ENCODE data around the gene SF3B2.
"Not testable (repeated sequence)": the region's sequence is repeated elsewhere in the genome, so short reads cannot be mapped to it uniquely, and the experiment has no call there.

Gene SF3B2

DNA sequence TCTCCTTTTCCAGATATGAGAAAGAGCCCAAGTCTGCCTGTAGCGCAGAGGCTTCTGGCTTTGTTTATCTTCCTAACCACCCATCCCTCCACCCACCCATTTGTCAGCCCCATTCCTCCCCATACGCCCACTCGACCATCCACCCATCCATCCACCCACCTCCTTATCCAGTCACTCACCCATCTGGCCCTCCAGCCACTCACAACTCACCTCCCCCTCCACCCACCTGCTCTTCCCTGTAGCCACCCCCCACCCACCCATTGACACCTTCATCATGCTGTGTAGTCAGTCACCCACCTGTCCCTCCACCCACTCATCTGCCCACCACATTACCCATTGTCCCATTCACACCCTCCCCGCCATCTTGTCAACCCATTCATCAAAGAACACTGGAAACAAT, 34.8 kb upstream of the SF3B2 start:
- DNase-seq (ENCODE audit: low read depth) = no peak
- no peak overlapping the region for H3K4me3 ChIP-seq (ENCODE audit: low read depth, low read length)
- TF ChIP-seq, protein P1, sequence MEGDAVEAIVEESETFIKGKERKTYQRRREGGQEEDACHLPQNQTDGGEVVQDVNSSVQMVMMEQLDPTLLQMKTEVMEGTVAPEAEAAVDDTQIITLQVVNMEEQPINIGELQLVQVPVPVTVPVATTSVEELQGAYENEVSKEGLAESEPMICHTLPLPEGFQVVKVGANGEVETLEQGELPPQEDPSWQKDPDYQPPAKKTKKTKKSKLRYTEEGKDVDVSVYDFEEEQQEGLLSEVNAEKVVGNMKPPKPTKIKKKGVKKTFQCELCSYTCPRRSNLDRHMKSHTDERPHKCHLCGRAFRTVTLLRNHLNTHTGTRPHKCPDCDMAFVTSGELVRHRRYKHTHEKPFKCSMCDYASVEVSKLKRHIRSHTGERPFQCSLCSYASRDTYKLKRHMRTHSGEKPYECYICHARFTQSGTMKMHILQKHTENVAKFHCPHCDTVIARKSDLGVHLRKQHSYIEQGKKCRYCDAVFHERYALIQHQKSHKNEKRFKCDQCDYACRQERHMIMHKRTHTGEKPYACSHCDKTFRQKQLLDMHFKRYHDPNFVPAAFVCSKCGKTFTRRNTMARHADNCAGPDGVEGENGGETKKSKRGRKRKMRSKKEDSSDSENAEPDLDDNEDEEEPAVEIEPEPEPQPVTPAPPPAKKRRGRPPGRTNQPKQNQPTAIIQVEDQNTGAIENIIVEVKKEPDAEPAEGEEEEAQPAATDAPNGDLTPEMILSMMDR (IDR thresholded peaks at IDR 0.05; ENCODE audit: insufficient read depth, low read depth, low read length, missing control alignments) = no peak

DNA sequence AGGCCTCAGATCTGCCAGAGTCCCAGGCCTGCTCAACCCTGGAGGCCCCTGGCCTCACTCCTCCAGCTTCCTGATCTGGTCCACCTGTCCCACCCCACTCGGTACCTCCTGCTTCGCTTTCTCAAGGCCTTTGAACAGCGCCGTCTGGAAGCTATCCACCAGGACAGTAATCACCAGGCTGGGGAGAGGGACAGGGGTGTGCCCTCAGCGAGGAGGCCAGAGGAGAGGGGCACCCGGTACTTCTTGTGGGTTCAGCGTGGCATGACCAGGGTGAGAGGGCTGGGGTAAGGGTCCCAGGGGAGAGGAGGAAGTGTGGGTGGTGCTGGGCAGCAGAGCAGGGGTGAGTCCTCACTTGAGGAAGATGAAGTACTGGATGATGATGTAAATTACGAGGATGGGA, 32.0 kb upstream of the SF3B2 start:
- TF ChIP-seq, protein P1 (IDR thresholded peaks at IDR 0.05; ENCODE audit: insufficient read depth, low read depth, low read length, missing control alignments) = no peak
- no peak overlapping the region for H3K4me3 ChIP-seq (ENCODE audit: low read depth, low read length)
- no peak for DNase-seq (ENCODE audit: low read depth)

DNA sequence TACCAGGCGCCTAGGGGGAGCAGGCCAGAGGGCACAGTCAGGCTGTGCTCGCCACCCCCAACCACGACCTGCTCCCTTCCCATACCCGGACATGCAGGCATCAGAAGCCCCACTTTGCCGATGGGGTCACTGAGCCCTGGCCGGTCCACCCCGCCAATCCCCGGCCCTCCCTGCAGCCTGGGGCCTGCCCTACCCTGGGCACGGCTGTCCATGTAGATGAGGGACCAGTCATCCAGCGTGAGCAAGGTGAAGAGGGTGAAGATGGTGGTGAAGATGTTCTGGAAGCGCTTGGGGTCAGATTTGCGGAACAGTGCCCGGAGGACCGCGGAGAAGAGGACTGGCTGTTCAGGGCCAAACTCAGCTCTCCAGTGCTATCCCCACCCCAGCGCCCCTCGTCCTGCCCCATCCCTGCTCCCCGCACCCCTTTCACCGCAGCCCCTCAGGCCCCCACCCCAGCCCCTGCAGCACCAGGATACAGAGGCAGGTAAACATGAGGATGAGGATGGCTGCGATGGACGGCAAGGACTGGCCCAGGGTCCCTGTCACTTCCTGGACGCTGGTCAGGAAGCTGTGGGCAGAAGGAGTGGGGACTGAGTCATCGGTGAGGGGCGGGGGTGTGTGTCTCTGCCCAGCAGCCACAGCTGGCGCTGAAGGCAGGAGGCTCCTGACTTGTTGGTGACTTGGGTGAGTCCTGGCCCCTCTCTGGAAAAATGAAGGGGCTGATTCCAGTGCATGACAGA, 31.4 kb upstream of the SF3B2 start:
- TF ChIP-seq, protein P1 (IDR thresholded peaks at IDR 0.05; ENCODE audit: insufficient read depth, low read depth, low read length, missing control alignments) = no peak
- H3K4me3 ChIP-seq (ENCODE audit: low read depth, low read length) = no peak overlapping the region
- DNase-seq (ENCODE audit: low read depth) = no peak

DNA sequence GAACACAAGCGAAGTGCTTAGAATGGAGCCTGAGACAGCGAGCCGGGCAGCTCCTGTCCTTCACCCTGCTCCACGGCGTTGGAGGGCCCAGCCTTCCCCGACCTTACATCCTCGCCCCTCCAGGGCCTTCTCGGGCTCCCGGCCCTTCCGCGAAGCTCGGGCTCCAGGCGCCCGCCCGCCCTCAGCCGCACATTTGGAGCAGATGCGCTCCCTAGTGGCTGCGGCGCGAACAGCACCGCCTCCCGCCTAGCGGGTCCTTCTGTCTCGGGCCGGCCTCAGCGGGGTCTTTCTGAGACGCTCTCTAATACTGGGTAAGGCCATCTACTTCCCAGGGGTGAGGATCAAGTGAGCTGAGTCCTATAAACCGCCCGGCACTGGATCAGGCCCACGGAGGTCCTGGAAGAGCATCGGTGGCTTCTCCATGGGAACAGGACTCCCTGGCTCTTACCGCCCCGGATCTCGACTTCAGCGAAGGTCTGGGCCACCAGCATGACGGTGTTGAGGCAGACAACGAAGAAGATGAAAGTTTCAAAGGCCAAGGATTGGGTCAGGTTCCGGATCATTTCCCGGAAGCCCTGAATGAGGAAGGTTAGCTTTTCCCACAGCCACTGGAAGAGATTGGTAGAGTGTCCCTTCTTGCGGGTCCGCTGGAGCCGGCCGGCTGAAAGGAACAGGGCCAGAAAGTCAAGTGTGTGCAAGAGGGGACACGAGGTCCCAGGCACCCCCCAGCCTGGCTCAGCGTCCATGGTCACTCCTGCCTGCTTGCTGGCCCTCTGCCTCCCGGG, 29.6 kb upstream of the SF3B2 start:
- H3K4me3 ChIP-seq (ENCODE audit: low read depth, low read length) = no peak overlapping the region

DNA sequence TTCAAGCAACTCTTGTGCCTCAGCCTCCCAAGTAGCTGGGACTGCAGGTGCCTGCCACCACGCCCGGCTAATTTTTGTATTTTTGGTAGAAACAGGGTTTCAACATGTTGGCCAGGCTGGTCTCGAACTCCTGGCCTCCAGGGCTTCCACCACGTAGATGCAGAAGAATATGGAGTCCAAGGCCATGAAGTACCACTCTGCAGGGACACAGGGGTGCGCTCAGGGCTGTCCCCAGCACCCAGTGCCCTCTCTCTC, 29.1 kb upstream of the SF3B2 start:
- not testable (repeated sequence) for DNase-seq (ENCODE audit: low read depth); H3K4me3 ChIP-seq (ENCODE audit: low read depth, low read length)

More for the DNA sequence above, 29.6 kb upstream of the SF3B2 start:
- DNase-seq (ENCODE audit: low read depth) = peak; percentile 61
- TF ChIP-seq, protein P1 (IDR thresholded peaks at IDR 0.05; ENCODE audit: insufficient read depth, low read depth, low read length, missing control alignments) = peak; percentile 92

DNA sequence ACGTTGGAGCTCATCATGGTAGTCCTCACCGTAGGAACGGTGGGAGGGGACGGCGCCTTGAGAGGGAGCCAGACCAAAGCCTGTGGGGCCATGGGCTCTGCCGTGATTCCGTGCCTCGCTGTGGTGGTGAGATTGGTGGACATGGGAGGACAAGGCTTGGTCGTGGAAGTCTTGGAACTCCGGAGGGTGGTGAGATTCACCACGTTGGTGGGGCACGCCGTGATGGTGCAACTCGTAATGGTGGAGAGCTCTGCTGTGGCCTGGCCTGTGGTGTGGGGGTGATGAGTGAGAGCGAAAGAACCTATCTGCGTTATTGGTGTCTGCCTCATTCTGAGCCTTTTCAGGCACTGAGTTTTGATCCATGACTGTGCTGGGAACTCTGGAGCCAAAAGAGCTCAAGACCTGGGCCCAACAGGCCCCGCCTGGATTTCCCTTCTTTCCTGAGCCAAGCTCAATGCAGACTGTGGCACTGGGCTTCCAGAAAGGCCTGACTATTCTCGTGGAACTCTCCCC, 26.1 kb upstream of the SF3B2 start, which contains the start of gene CATSPER1:
TSS of gene CATSPER1 (minus strand) at position 463 of the 513 bp plus-strand sequence. CDS start at position 363, 100 bp downstream.
- H3K4me3 ChIP-seq (ENCODE audit: low read depth, low read length) = no peak within 1 kb of the TSS
- no peak for DNase-seq (ENCODE audit: low read depth)

More for the DNA sequence above, 26.1 kb upstream of the SF3B2 start, which contains the start of gene CATSPER1:
- TF ChIP-seq, protein P1 (IDR thresholded peaks at IDR 0.05; ENCODE audit: insufficient read depth, low read depth, low read length, missing control alignments) = no peak
